ENCODE data around the gene SLC16A11. TPM values are rescaled to one million over a fixed set of nuclear protein-coding genes. Genes with fewer than 3 reads are reported as not detected.

Gene SLC16A11
- polyA plus RNA-seq, 1 donor (not counting 4 experiments of a cell fraction or from before 2014, with no cell fraction given): not detected

- Histone ChIP-seq H3K9me1 (ENCODE audit: control insufficient read depth, extremely low read depth, insufficient read depth, low read length) (peaks cover 2% of the 10 kb centered on the region), H3K36me3 (ENCODE audit: control insufficient read depth in 2 of 2, extremely low read depth in 1 of 2, insufficient read depth in 2 of 2, low read length in 2 of 2) (no peaks in the 10 kb centered on the region), H3K4me1 (ENCODE audit: control insufficient read depth, extremely low read depth, insufficient read depth, low read length) (peaks cover 31% of the 10 kb centered on the region), H3K27me3 (ENCODE audit: control insufficient read depth, extremely low read depth, insufficient read depth, low read length) (peaks cover 21% of the 10 kb centered on the region), H2AFZ (ENCODE audit: control insufficient read depth, low read length) (peak overlapping the region; percentile 43), H3K9ac (ENCODE audit: control insufficient read depth, extremely low read depth, insufficient read depth, low read length) (peak overlapping the region; percentile 37), H3K9me3 (ENCODE audit: control insufficient read depth, low read depth, low read length) (no peaks in the 10 kb centered on the region), H3K4me2 (ENCODE audit: control insufficient read depth, extremely low read depth, insufficient read depth, low read depth, low read length) (peak overlapping the region; percentile 60), H4K20me1 (ENCODE audit: control insufficient read depth, extremely low read depth, insufficient read depth, low read length) (no peaks in the 10 kb centered on the region), H3K79me2 (ENCODE audit: control insufficient read depth, insufficient read depth, low read length) (peaks cover 4% of the 10 kb centered on the region), H3K4me3 (ENCODE audit: control insufficient read depth in 2 of 3, extremely low read depth in 1 of 3, insufficient read depth in 2 of 3, low read depth in 1 of 3, low read length in 3 of 3) (peak overlapping the region in 2 of 3 experiments; percentile 14 to 21), H3K27ac (ENCODE audit: control insufficient read depth, insufficient read depth, low read length) (no peak overlapping the region)
- no peak for TF ChIP-seq CTCF (optimal IDR thresholded peaks at IDR 0.05 in 1 of 3, IDR thresholded peaks at IDR 0.05 in 1 of 3, conservative IDR thresholded peaks at IDR 0.05 in 1 of 3; ENCODE audit: extremely low read depth in 1 of 3, insufficient read depth in 2 of 3, low read length in 3 of 3)
- TF ChIP-seq EZH2 (IDR thresholded peaks at IDR 0.05; ENCODE audit: low read length): peak; percentile 72
- no peak for DNase-seq (ENCODE audit: low read depth, low spot score)
- no peak for FAIRE-seq
- dilution Hi-C loops (cut with MboI; ENCODE audit: extremely low pct_ligation_motif_present, low sequenced_read_pairs): no loop called here
Measured at GRCh38 chr17:7043182-7043496, 753 bp downstream of the SLC16A11 start.

GRCh38 chr17:7042501-7043181 is 1.3 kb downstream of the SLC16A11 start:
- Histone ChIP-seq H2AFZ (ENCODE audit: control insufficient read depth, low read length) (peak overlapping the region; percentile 12), H3K4me3 (ENCODE audit: control insufficient read depth in 2 of 3, extremely low read depth in 1 of 3, insufficient read depth in 2 of 3, low read depth in 1 of 3, low read length in 3 of 3) (no peak overlapping the region)

More at GRCh38 chr17:7042501-7043181, 1.3 kb downstream of the SLC16A11 start:
- Histone ChIP-seq H3K9ac (ENCODE audit: control insufficient read depth, extremely low read depth, insufficient read depth, low read length) (no peak overlapping the region), H3K9me1 (ENCODE audit: control insufficient read depth, extremely low read depth, insufficient read depth, low read length) (peaks cover 2% of the 10 kb centered on the region), H3K36me3 (ENCODE audit: control insufficient read depth in 2 of 2, extremely low read depth in 1 of 2, insufficient read depth in 2 of 2, low read length in 2 of 2) (no peaks in the 10 kb centered on the region), H3K27ac (ENCODE audit: control insufficient read depth, insufficient read depth, low read length) (no peak overlapping the region), H3K4me1 (ENCODE audit: control insufficient read depth, extremely low read depth, insufficient read depth, low read length) (peaks cover 30% of the 10 kb centered on the region), H4K20me1 (ENCODE audit: control insufficient read depth, extremely low read depth, insufficient read depth, low read length) (no peaks in the 10 kb centered on the region), H3K9me3 (ENCODE audit: control insufficient read depth, low read depth, low read length) (no peaks in the 10 kb centered on the region), H3K27me3 (ENCODE audit: control insufficient read depth, extremely low read depth, insufficient read depth, low read length) (peaks cover 21% of the 10 kb centered on the region), H3K4me2 (ENCODE audit: control insufficient read depth, extremely low read depth, insufficient read depth, low read depth, low read length) (peak overlapping the region; percentile 60), H3K79me2 (ENCODE audit: control insufficient read depth, insufficient read depth, low read length) (peaks cover 4% of the 10 kb centered on the region)
- DNase-seq (ENCODE audit: low read depth, low spot score) (no peak), FAIRE-seq (no peak)
- dilution Hi-C loops (cut with MboI; ENCODE audit: extremely low pct_ligation_motif_present, low sequenced_read_pairs): no loop called here
- TF ChIP-seq EZH2 (IDR thresholded peaks at IDR 0.05; ENCODE audit: low read length) (peak; percentile 20), CTCF (optimal IDR thresholded peaks at IDR 0.05 in 1 of 3, IDR thresholded peaks at IDR 0.05 in 1 of 3, conservative IDR thresholded peaks at IDR 0.05 in 1 of 3; ENCODE audit: extremely low read depth in 1 of 3, insufficient read depth in 2 of 3, low read length in 3 of 3) (no peak)

Measured in keratinocyte (primary cell).